Left lung (tissue), 10 donors: Measurements from ENCODE around the gene DLG2. TPM values are rescaled to one million over a fixed set of nuclear protein-coding genes. Genes with fewer than 3 reads are reported as not detected.

Experiments
- ATAC-seq: fragments of 200-7000 bp; cut with Tn5 transposase; one replicate; pipeline ENCODE4 v1.9.1; 2020; ENCODE audit warnings: moderate library complexity
- DNase-seq, 4 donors: peaks; one replicate each; pipeline ENCODE4 v3.0.0-alpha.2; 2013 to 2020
- H3K27ac ChIP-seq, 2 donors: fragments of 200-600 bp; sonication (generic) in 1 of 2; one replicate each; pipeline versions ENCODE4 v1.5.0 to v1.8.0; 2020 to 2021
- H3K27me3 ChIP-seq, 2 donors: fragments of 200-600 bp; sonication (generic) in 1 of 2; one replicate each; pipeline versions ENCODE4 v1.5.0 to v1.8.0; 2020 to 2021
- H3K36me3 ChIP-seq, 2 donors: fragments of 200-600 bp; sonication (generic) in 1 of 2; one replicate each; pipeline versions ENCODE4 v1.5.0 to v1.8.0; 2020 to 2021
- H3K4me1 ChIP-seq, 2 donors: fragments of 200-600 bp; one replicate each; pipeline ENCODE4 v1.8.0; 2021
- H3K4me3 ChIP-seq, 2 donors: fragments of 200-600 bp; sonication (generic) in 1 of 2; one replicate each; pipeline versions ENCODE4 v1.5.0 to v1.8.0; 2020 to 2021; ENCODE audit warnings: mild to moderate bottlenecking in 1 of 2
- H3K9me3 ChIP-seq, 2 donors: fragments of 200-600 bp; sonication (generic) in 1 of 2; one replicate each; pipeline versions ENCODE4 v1.5.0 to v1.8.0; 2020 to 2021
- intact Hi-C, 2 donors: fragments of 100-400 bp; cut with DNase I; formaldehyde crosslinking; loops; one replicate each; pipeline versions ENCODE4 v1.11.2 to v1.14.2; 2022
- polyA plus RNA-seq, 6 donors: library from polyadenylated mRNA; unstranded; fragments of 120-200 nt; gene quantifications; one replicate each; pipeline ENCODE4 v1.2.1, GENCODE V29; 2013; ENCODE audit not compliant: insufficient read length in 6 of 6
- total RNA-seq, 2 donors: library from RNA; stranded (reverse); fragmentation: NEBNext Ultra II Directional; extraction: Animal tissue kit (Norgen Biotek cat#: 25700); gene quantifications; one replicate each; pipeline ENCODE4 v1.2.1, GENCODE V29; 2021
- TF ChIP-seq, protein P1 (sequence below), 2 donors: fragments of 200-600 bp; sonication (generic) in 1 of 2; IDR thresholded peaks; one replicate each; pipeline versions ENCODE4 v1.5.0 to v1.8.0; 2021; ENCODE audit warnings: antibody characterized with exemption in 2 of 2
- donor health status: DM: no; HTN: yes; CAD: no.
- donor health status: DM: no; HTN: no; CAD: no.

The DLG2 gene
- total and polyA plus RNA-seq, 8 donors, result 4.5 to 15.0 (median 8.6) TPM

- TF ChIP-seq, protein P1, sequence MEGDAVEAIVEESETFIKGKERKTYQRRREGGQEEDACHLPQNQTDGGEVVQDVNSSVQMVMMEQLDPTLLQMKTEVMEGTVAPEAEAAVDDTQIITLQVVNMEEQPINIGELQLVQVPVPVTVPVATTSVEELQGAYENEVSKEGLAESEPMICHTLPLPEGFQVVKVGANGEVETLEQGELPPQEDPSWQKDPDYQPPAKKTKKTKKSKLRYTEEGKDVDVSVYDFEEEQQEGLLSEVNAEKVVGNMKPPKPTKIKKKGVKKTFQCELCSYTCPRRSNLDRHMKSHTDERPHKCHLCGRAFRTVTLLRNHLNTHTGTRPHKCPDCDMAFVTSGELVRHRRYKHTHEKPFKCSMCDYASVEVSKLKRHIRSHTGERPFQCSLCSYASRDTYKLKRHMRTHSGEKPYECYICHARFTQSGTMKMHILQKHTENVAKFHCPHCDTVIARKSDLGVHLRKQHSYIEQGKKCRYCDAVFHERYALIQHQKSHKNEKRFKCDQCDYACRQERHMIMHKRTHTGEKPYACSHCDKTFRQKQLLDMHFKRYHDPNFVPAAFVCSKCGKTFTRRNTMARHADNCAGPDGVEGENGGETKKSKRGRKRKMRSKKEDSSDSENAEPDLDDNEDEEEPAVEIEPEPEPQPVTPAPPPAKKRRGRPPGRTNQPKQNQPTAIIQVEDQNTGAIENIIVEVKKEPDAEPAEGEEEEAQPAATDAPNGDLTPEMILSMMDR (IDR thresholded peaks at IDR 0.05), result no peak
- intact Hi-C loops, result no loop called here
- Histone ChIP-seq H3K9me3 (peaks cover 0 to 6% of the 10 kb centered on the region in 2 donors), H3K4me3 (no peak overlapping the region), H3K4me1 (no peaks in the 10 kb centered on the region), H3K27me3 (no peaks in the 10 kb centered on the region), H3K27ac (no peak overlapping the region), H3K36me3 (no peaks in the 10 kb centered on the region)
- DNase-seq (no peak), ATAC-seq (no peak)
These were observed 789.6 kb downstream of the DLG2 start for GRCh38 chr11:84837402-84838069.

DNA sequence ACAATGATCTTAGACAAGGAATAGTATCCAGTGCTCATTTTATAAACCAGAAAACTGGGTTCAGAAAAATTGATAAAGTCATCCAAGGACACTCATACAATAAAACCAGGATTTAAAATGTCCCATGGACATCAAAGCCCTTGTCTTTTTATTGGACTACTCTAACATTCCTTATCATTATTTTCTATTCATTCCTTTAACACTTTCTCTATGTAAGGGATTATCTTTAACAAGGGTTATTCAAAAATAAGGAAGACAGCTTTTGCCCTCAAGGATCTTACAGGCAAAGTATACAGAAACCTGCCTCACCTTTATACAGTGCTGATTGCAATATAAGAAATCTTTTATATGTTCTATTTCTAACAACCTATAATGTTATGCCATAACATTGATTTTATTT is 790.8 kb downstream of the DLG2 start:
- Histone ChIP-seq H3K4me3 (no peak overlapping the region), H3K27me3 (no peaks in the 10 kb centered on the region), H3K27ac (no peak overlapping the region), H3K36me3 (no peaks in the 10 kb centered on the region), H3K4me1 (no peaks in the 10 kb centered on the region), H3K9me3 (peaks cover 0 to 6% of the 10 kb centered on the region in 2 donors)
- no peak for ATAC-seq
- TF ChIP-seq, protein P1 (IDR thresholded peaks at IDR 0.05), result no peak
- intact Hi-C loops, result no loop called here
- no peak for DNase-seq

DNA sequence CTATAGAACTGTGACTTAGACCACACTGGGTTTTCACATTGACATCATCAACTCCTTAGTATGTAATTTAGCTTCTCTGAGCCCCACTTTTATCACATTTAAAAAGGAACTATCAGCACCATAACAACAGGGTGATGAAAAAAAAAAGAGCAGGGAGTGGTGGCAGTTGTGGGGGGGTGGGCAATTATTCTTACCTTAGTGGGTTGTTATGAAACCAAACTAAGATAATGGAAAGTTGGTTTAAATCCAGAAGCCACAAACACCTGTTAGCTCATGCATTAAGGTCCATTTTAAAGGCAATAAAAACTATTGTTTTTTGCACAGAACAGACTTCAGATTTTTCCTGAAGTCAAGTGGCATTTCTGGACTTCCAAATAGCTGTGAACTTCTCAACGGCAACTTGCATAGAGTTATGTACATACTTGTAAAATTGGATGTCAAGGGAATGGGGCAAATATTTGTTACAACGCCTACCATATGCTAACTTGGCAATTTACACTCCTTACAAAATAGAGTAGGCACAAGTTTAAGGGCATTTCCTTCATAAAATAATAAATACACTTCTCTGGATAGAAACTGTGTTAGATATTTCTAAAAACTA is 793.6 kb downstream of the DLG2 start:
- Histone ChIP-seq H3K27ac (no peak overlapping the region), H3K4me1 (no peaks in the 10 kb centered on the region), H3K4me3 (no peak overlapping the region), H3K36me3 (no peaks in the 10 kb centered on the region), H3K27me3 (no peaks in the 10 kb centered on the region), H3K9me3 (no peaks in the 10 kb centered on the region)
- TF ChIP-seq, protein P1 (IDR thresholded peaks at IDR 0.05), result no peak
- intact Hi-C loops, result no loop called here
- ATAC-seq (peak; percentile 52), DNase-seq (peak in 1 of 4 donors; percentile 13)

DNA sequence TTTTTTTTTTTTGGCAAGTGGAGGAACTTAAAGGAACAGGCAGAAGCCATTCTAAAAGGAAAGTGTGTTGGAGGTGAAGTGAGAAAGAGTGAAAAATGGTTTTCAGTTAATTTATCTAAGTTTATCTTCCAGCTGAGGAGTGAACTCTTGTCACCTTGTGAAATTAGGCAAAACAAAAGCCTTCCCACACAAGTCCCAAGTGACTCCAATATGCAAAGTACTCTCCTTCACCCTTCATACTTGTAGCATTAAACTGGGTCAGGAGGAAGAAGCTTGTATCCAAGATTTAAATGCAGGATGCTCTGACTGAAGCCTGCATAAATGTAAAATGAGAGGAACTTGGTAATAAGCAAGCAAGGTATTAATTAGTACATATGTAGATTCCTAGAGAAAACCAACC is 796.8 kb downstream of the DLG2 start:
- TF ChIP-seq, protein P1 (IDR thresholded peaks at IDR 0.05), result no peak
- no peak for DNase-seq
- H3K27ac ChIP-seq, result no peak overlapping the region
- no peaks in the 10 kb centered on the region for H3K4me1 ChIP-seq
- intact Hi-C loops, result no loop called here
- no peaks in the 10 kb centered on the region for H3K27me3 ChIP-seq
- ATAC-seq, result no peak
- H3K9me3 ChIP-seq, result no peaks in the 10 kb centered on the region
- H3K36me3 ChIP-seq, result no peaks in the 10 kb centered on the region
- no peak overlapping the region for H3K4me3 ChIP-seq

DNA sequence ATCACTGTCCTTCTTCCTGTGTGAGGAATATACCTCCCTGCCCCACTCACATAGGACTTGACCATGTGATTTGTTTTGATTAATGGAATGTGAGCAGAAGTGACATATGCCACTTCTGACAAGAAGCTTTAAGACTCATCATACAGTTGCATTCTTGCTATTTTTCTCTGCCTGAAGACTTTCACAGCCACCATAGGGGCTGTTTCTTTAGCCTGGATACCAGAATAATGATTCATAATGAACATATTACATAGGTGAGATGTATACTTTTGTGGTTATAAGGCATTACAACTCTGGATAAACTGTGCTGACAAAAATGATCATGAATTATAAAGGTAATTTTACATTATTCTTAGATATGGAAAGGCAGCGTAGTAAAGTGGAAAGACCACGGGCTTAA is 798.0 kb downstream of the DLG2 start:
- no peak for DNase-seq

More for the DNA sequence above, 798.0 kb downstream of the DLG2 start:
- intact Hi-C loops, result no loop called here
- no peak for ATAC-seq
- no peak overlapping the region for H3K4me3 ChIP-seq
- no peaks in the 10 kb centered on the region for H3K36me3 ChIP-seq
- H3K9me3 ChIP-seq, result no peaks in the 10 kb centered on the region
- H3K27me3 ChIP-seq, result no peaks in the 10 kb centered on the region
- H3K27ac ChIP-seq, result no peak overlapping the region
- H3K4me1 ChIP-seq, result no peaks in the 10 kb centered on the region
- TF ChIP-seq, protein P1 (IDR thresholded peaks at IDR 0.05), result no peak
